GM19467 (cell line): ENCODE measurements around the gene LHX6.

Source experiments
- ATAC-seq: cut with Tn5 transposase; IDR thresholded peaks from one replicate; pipeline ENCODE4 v1.9.1; 2021; ENCODE audit warnings: mild to moderate bottlenecking, moderate library complexity; ENCODE audit not compliant: unreplicated experiment

The LHX6 gene

GRCh38 chr9:122216798-122217418 is 11.8 kb downstream of the LHX6 start:
- ATAC-seq = no peak

GRCh38 chr9:122216138-122216797 is 12.5 kb downstream of the LHX6 start:
- ATAC-seq = no peak

GRCh38 chr9:122215663-122216062 is 13.1 kb downstream of the LHX6 start:
- no peak for ATAC-seq

- no peak for ATAC-seq
Observed at GRCh38 chr9:122214507-122214906, 14.2 kb downstream of the LHX6 start.

- ATAC-seq = peak; percentile 52
Observed at GRCh38 chr9:122213589-122214413, 15.0 kb downstream of the LHX6 start.

- no peak for ATAC-seq
Observed at GRCh38 chr9:122213102-122213588, 15.6 kb downstream of the LHX6 start.

- ATAC-seq = no peak
Observed at GRCh38 chr9:122212473-122213004, 16.2 kb downstream of the LHX6 start.

GRCh38 chr9:122209451-122209850 is 19.3 kb downstream of the LHX6 start:
- ATAC-seq = no peak

- no peak for ATAC-seq
Observed at GRCh38 chr9:122207096-122207495, 21.7 kb downstream of the LHX6 start.

- no peak for ATAC-seq
Observed at GRCh38 chr9:122206118-122207046, 22.4 kb downstream of the LHX6 start.

- ATAC-seq = no peak
Observed at GRCh38 chr9:122205176-122205575, 23.6 kb downstream of the LHX6 start.

- no peak for ATAC-seq
Observed at GRCh38 chr9:122204491-122204890, 24.3 kb downstream of the LHX6 start.

- ATAC-seq = no peak
Observed at GRCh38 chr9:122204055-122204454, 24.7 kb downstream of the LHX6 start.

- no peak for ATAC-seq
Observed at GRCh38 chr9:122202111-122202510, 26.6 kb downstream of the LHX6 start.

- ATAC-seq = no peak
Observed at GRCh38 chr9:122201641-122202040, 27.1 kb downstream of the LHX6 start.

- ATAC-seq = no peak
Observed at GRCh38 chr9:122200960-122201595, 27.7 kb downstream of the LHX6 start.

GRCh38 chr9:122197882-122198281 is 30.9 kb downstream of the LHX6 start:
- no peak for ATAC-seq

GRCh38 chr9:122197426-122197825 is 31.3 kb downstream of the LHX6 start:
- peak; percentile 66 for ATAC-seq

- no peak for ATAC-seq
Observed at GRCh38 chr9:122195875-122196274, 32.9 kb downstream of the LHX6 start.

- no peak for ATAC-seq
Observed at GRCh38 chr9:122193651-122194050, 35.1 kb downstream of the LHX6 start.
